CD4-positive, CD25-positive, alpha-beta regulatory T cell (primary cell): ENCODE data around the gene PTPN9. TPM values are rescaled to one million over a fixed set of nuclear protein-coding genes. Genes with fewer than 3 reads are reported as not detected.
"Not testable (repeated sequence)": the region's sequence is repeated elsewhere in the genome, so short reads cannot be mapped to it uniquely, and the experiment has no call there.

Experiments used
- ATAC-seq, 2 donors: fragments of 150-1000 bp; cut with Tn5 transposase; one replicate each; pipeline ENCODE4 v1.10.0; 2021; ENCODE audit warnings: low read depth in 2 of 2, moderate number of reproducible peaks in 2 of 2, moderate library complexity in 1 of 2
- DNase-seq, 3 donors: peaks; one replicate each; pipeline versions ENCODE4 v3.0.0 to v3.0.0-alpha.2; 2012 to 2022; ENCODE audit warnings: mixed read lengths in 1 of 3
- H3K27ac ChIP-seq: one replicate; pipeline ENCODE4 v1.7.0; 2013; ENCODE audit warnings: mild to moderate bottlenecking, low read length; ENCODE audit not compliant: insufficient read depth, poor library complexity, severe bottlenecking
- H3K27me3 ChIP-seq: one replicate; pipeline ENCODE4 v1.7.0; 2013; ENCODE audit warnings: low read length; ENCODE audit not compliant: control insufficient read depth, insufficient read depth
- H3K36me3 ChIP-seq: one replicate; pipeline ENCODE4 v1.7.0; 2013; ENCODE audit warnings: mild to moderate bottlenecking, low read length, moderate library complexity; ENCODE audit not compliant: control insufficient read depth, insufficient read depth
- H3K4me1 ChIP-seq: 2 replicates; pipeline ENCODE4 v1.7.0; 2013; ENCODE audit warnings: mild to moderate bottlenecking, low read length; ENCODE audit not compliant: insufficient read depth, control insufficient read depth, poor library complexity, severe bottlenecking
- H3K4me3 ChIP-seq: one replicate; pipeline ENCODE4 v1.7.0; 2013; ENCODE audit warnings: low read depth, mild to moderate bottlenecking, low read length, moderate library complexity
- H3K9me3 ChIP-seq, 2 experiments: 1 replicate in 1 of 2; 2 replicates in 1 of 2; pipeline ENCODE4 v1.7.0; 2013; ENCODE audit warnings: low read length in 2 of 2, mild to moderate bottlenecking in 1 of 2, moderate library complexity in 1 of 2; ENCODE audit not compliant: control insufficient read depth in 2 of 2
- H3K27ac Mint-ChIP-seq, 3 donors: one replicate each; pipeline ENCODE4 v1.8.0; 2020 to 2022; ENCODE audit warnings: mild to moderate bottlenecking in 3 of 3, mixed read lengths in 3 of 3, moderate library complexity in 2 of 3
- H3K27me3 Mint-ChIP-seq: one replicate; pipeline ENCODE4 v1.8.0; 2022; ENCODE audit warnings: mild to moderate bottlenecking, mixed read lengths
- H3K36me3 Mint-ChIP-seq: one replicate; pipeline ENCODE4 v1.8.0; 2020; ENCODE audit warnings: mixed read lengths
- H3K4me1 Mint-ChIP-seq, 4 donors: one replicate each; pipeline ENCODE4 v1.8.0; 2020 to 2022; ENCODE audit warnings: mixed read lengths in 4 of 4, mild to moderate bottlenecking in 1 of 4
- H3K4me3 Mint-ChIP-seq, 4 donors: one replicate each; pipeline ENCODE4 v1.8.0; 2020 to 2022; ENCODE audit warnings: mild to moderate bottlenecking in 4 of 4, mixed read lengths in 4 of 4, moderate library complexity in 3 of 4
- H3K9me3 Mint-ChIP-seq, 7 donors: one replicate each; pipeline ENCODE4 v1.8.0; 2020 to 2022; ENCODE audit warnings: mixed read lengths in 7 of 7, mild to moderate bottlenecking in 3 of 7, moderate library complexity in 2 of 7
- polyA plus RNA-seq, 4 donors: library from polyadenylated mRNA; unstranded; fragments of 300-500 nt; fragmentation: Illumina TruSeq; gene quantifications; one replicate each; pipeline ENCODE4 v1.2.3, GENCODE V29; 2021
- total RNA-seq: library from RNA; stranded (reverse); gene quantifications from one replicate; pipeline ENCODE4 v1.2.3, GENCODE V29; 2022

The PTPN9 gene
- total and polyA plus RNA-seq, 5 donors from 2014 or later: 18.3 to 29.8 (median 24.4) TPM

DNA sequence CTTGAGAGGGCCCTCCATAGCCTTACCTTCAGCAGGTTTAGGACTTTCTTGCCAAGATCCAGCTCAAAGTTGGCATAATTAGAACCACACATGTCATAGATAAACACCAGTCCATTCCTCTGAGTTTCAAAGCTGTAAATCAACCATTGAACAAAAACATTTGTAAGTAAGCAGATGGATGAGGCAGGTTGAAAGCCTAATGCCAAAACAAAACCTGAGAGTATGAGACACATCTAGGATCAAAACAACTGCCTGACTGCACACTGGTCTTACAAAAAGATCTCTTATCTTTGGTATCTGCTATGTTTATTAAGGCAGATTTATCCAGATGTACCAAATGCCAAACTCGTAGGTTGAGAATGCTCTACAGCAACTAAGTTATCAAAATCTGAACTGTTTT lies 61.9 kb downstream of the PTPN9 start:
- Histone ChIP-seq H3K4me3 (no peak overlapping the region), H3K27ac (no peak overlapping the region), H3K9me3 (no peaks in the 10 kb centered on the region), H3K36me3 (peaks cover 53% of the 10 kb centered on the region), H3K4me1 (no peaks in the 10 kb centered on the region), H3K27me3 (no peaks in the 10 kb centered on the region)
- DNase-seq: no peak
- Mint-ChIP-seq H3K4me1 (no peaks in the 10 kb centered on the region), H3K9me3 (no peaks in the 10 kb centered on the region), H3K27me3 (no peaks in the 10 kb centered on the region), H3K27ac (no peak overlapping the region), H3K36me3 (peaks cover 31% of the 10 kb centered on the region), H3K4me3 (no peak overlapping the region)
- no peak for ATAC-seq

DNA sequence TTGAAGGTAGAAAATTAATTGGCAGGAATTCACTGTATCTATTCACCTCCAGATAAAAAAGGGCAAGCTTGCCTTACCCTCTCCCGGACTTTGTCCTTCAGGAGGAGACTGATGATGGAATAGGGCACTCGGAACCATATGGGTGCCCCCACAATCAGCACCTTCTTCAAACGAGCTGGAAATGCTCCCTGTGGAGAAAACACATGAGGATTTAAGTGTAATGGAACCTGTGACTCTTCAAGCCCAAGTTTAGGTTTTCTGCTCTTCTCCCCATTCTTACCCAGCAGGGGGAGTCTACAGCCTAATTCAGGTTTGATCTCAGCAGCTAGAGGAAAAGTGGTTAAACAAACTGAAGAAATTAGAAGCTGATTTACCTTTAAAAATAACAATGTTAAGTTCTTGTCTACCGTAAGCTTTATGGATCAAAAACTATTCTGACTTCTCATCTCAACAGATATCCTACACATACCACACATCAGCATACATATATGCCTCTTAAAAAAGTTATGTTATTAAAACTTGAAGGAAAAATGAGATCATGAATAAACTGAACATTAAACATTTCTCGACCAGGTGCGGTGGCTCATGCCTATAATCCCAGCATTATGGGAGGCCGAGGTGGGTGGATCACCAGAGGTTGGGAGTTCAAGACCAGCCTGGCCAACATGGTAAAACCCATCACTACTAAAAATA lies 70.1 kb downstream of the PTPN9 start:
- H3K27me3 Mint-ChIP-seq: no peaks in the 10 kb centered on the region
- no peak overlapping the region for H3K4me3 Mint-ChIP-seq
- Histone ChIP-seq H3K4me3 (no peak overlapping the region), H3K27ac (no peak overlapping the region), H3K9me3 (no peaks in the 10 kb centered on the region), H3K4me1 (no peaks in the 10 kb centered on the region), H3K27me3 (no peaks in the 10 kb centered on the region), H3K36me3 (peaks cover 32% of the 10 kb centered on the region)
- H3K9me3 Mint-ChIP-seq: no peaks in the 10 kb centered on the region
- peaks cover 15% of the 10 kb centered on the region for H3K36me3 Mint-ChIP-seq
- DNase-seq: peak in 2 of 3 donors; percentile 58 to 73
- H3K27ac Mint-ChIP-seq: no peak overlapping the region
- no peak for ATAC-seq
- peaks cover 3 to 9% (median 6%) of the 10 kb centered on the region in 4 donors for H3K4me1 Mint-ChIP-seq

DNA sequence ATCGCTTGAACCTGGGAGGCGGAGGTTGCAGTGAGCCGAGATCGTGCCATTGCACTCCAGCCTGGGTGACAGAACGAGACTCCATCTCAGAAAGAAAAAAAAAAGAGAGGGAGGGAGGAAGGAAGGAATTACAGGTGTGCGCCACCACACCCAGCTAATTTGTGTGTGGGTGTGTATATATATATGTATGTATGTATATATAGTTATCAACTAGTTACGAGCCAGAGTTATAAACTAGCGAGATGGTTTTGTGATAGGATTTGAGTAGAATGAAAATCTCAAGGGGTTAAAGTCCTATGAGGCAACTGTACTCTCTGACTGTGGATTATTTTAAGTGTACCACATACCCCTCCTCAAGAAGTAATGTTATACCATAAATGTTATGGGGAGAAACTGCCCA lies 76.8 kb downstream of the PTPN9 start:
- Histone ChIP-seq H3K4me3 (no peak overlapping the region), H3K4me1 (no peaks in the 10 kb centered on the region), H3K36me3 (peaks cover 24% of the 10 kb centered on the region), H3K9me3 (no peaks in the 10 kb centered on the region), H3K27ac (no peak overlapping the region), H3K27me3 (no peaks in the 10 kb centered on the region)
- H3K36me3 Mint-ChIP-seq: peaks cover 21% of the 10 kb centered on the region
- no peaks in the 10 kb centered on the region for H3K27me3 Mint-ChIP-seq
- H3K9me3 Mint-ChIP-seq: no peaks in the 10 kb centered on the region
- no peak overlapping the region for H3K27ac Mint-ChIP-seq
- DNase-seq (no peak), ATAC-seq (no peak)
- no peaks in the 10 kb centered on the region for H3K4me1 Mint-ChIP-seq
- no peak overlapping the region for H3K4me3 Mint-ChIP-seq

DNA sequence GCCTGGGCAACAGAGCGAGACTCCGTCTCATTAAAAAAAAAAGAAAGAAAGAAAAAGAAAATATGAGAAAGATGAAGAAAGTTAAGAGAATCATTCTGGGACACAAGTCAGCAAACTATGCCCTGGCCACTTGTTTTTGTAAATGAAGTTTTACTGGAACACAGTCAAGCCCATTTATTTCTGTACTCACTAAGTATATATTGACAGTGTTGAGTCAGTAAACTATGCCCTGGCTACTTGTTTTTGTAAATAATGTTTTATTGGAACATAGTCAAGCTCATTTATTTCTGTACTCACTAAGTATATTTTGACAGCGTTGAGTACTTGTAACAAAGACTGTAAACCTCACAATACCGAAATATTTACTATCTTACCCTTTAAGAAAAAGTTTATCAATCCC lies 85.4 kb downstream of the PTPN9 start:
- Histone ChIP-seq H3K36me3 (peaks cover 23% of the 10 kb centered on the region), H3K27me3 (no peaks in the 10 kb centered on the region), H3K4me1 (no peaks in the 10 kb centered on the region), H3K27ac (no peak overlapping the region), H3K4me3 (no peak overlapping the region), H3K9me3 (no peaks in the 10 kb centered on the region)
- Mint-ChIP-seq H3K27me3 (no peaks in the 10 kb centered on the region), H3K36me3 (peaks cover 25% of the 10 kb centered on the region), H3K27ac (no peak overlapping the region), H3K9me3 (peaks cover 0 to 3% (median 0%) of the 10 kb centered on the region in 7 donors), H3K4me1 (peaks cover 0 to 6% (median 2%) of the 10 kb centered on the region in 4 donors), H3K4me3 (no peak overlapping the region)
- no peak for DNase-seq
- ATAC-seq: no peak

GRCh38 chr15:75483961-75484360 lies 95.2 kb downstream of the PTPN9 start:
- Histone ChIP-seq H3K36me3 (peaks cover 16% of the 10 kb centered on the region), H3K4me3 (no peak overlapping the region), H3K27me3 (no peaks in the 10 kb centered on the region), H3K27ac (no peak overlapping the region), H3K4me1 (no peaks in the 10 kb centered on the region), H3K9me3 (no peaks in the 10 kb centered on the region)
- Mint-ChIP-seq H3K27me3 (no peaks in the 10 kb centered on the region), H3K27ac (peak overlapping the region in 1 of 3 donors; percentile 10), H3K9me3 (peaks cover 0 to 2% (median 0%) of the 10 kb centered on the region in 7 donors), H3K4me3 (no peak overlapping the region), H3K36me3 (peaks cover 33% of the 10 kb centered on the region), H3K4me1 (peaks cover 0 to 4% (median 1%) of the 10 kb centered on the region in 4 donors)
- ATAC-seq (no peak), DNase-seq (no peak)

DNA sequence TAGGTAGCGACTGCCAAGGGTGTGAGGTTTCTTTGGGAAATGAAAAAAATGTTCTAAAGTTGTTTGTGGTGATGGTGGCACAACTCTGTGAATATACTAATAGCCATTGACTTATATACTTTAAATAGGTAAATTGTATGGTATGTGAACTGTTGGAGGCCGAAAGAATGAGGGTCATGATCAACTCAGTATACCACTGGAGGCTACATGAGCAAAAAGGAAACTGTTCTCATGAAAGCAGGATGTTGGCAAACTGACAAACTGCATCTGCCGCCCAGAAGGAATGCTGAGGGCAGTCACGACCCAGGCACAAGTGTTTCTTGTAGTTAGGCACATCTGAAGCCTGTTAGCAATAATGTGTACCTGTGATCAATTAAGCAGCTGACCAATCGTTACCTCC lies 95.6 kb downstream of the PTPN9 start:
- ATAC-seq, H3K4me1 ChIP-seq, H3K27ac ChIP-seq, DNase-seq, H3K9me3 Mint-ChIP-seq, H3K4me1 Mint-ChIP-seq, H3K9me3 ChIP-seq, H3K27me3 ChIP-seq, H3K4me3 ChIP-seq, H3K27me3 Mint-ChIP-seq, H3K4me3 Mint-ChIP-seq: not testable (repeated sequence)
- peaks cover 16% of the 10 kb centered on the region for H3K36me3 ChIP-seq
- peak overlapping the region in 1 of 3 donors; percentile 0 for H3K27ac Mint-ChIP-seq
- peaks cover 33% of the 10 kb centered on the region for H3K36me3 Mint-ChIP-seq

GRCh38 chr15:75483106-75483505 lies 96.0 kb downstream of the PTPN9 start:
- H3K4me3 ChIP-seq: no peak overlapping the region
- DNase-seq (no peak), ATAC-seq (no peak)
- no peaks in the 10 kb centered on the region for H3K27me3 ChIP-seq
- peaks cover 19% of the 10 kb centered on the region for H3K36me3 ChIP-seq
- Mint-ChIP-seq H3K4me3 (no peak overlapping the region), H3K9me3 (peaks cover 0 to 2% (median 0%) of the 10 kb centered on the region in 7 donors), H3K27me3 (no peaks in the 10 kb centered on the region), H3K27ac (no peak overlapping the region), H3K4me1 (peaks cover 0 to 4% (median 1%) of the 10 kb centered on the region in 4 donors), H3K36me3 (peaks cover 33% of the 10 kb centered on the region)
- no peak overlapping the region for H3K27ac ChIP-seq
- H3K4me1 ChIP-seq: no peaks in the 10 kb centered on the region
- H3K9me3 ChIP-seq: no peaks in the 10 kb centered on the region

GRCh38 chr15:75480463-75480862 lies 98.7 kb downstream of the PTPN9 start:
- not testable (repeated sequence) for H3K4me3 Mint-ChIP-seq, H3K27me3 Mint-ChIP-seq, H3K4me3 ChIP-seq, H3K27ac Mint-ChIP-seq, H3K4me1 ChIP-seq, H3K9me3 ChIP-seq, H3K4me1 Mint-ChIP-seq, H3K9me3 Mint-ChIP-seq, H3K27ac ChIP-seq, H3K27me3 ChIP-seq, ATAC-seq, DNase-seq
- H3K36me3 ChIP-seq: peaks cover 12% of the 10 kb centered on the region
- H3K36me3 Mint-ChIP-seq: peaks cover 29% of the 10 kb centered on the region
